ENCODE data around the gene FAN1. TPM values are rescaled to one million over a fixed set of nuclear protein-coding genes. Genes with fewer than 3 reads are reported as not detected.

The FAN1 gene
- total RNA-seq, 6 experiments from 2014 or later: 7.6 to 16.3 (median 13.3) TPM

GRCh38 chr15:30885814-30886213 is 17.9 kb upstream of the FAN1 start:
- TF ChIP-seq POLR2A (IDR thresholded peaks at IDR 0.05): no peak
- TF ChIP-seq, protein P1, sequence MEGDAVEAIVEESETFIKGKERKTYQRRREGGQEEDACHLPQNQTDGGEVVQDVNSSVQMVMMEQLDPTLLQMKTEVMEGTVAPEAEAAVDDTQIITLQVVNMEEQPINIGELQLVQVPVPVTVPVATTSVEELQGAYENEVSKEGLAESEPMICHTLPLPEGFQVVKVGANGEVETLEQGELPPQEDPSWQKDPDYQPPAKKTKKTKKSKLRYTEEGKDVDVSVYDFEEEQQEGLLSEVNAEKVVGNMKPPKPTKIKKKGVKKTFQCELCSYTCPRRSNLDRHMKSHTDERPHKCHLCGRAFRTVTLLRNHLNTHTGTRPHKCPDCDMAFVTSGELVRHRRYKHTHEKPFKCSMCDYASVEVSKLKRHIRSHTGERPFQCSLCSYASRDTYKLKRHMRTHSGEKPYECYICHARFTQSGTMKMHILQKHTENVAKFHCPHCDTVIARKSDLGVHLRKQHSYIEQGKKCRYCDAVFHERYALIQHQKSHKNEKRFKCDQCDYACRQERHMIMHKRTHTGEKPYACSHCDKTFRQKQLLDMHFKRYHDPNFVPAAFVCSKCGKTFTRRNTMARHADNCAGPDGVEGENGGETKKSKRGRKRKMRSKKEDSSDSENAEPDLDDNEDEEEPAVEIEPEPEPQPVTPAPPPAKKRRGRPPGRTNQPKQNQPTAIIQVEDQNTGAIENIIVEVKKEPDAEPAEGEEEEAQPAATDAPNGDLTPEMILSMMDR (IDR thresholded peaks at IDR 0.05): no peak
- no peaks in the 10 kb centered on the region for H3K27me3 ChIP-seq
- no peaks in the 10 kb centered on the region for H3K4me1 ChIP-seq
- no peaks in the 10 kb centered on the region for H3K9me3 ChIP-seq
- peak in 2 of 4 donors; percentile 34 to 36 for ATAC-seq
- no peaks in the 10 kb centered on the region for H3K36me3 ChIP-seq
- intact Hi-C loops (cut with DNase I): no loop called here
- 60% methylated on average over 1 of the region's 1 CpG for WGBS (ENCODE audit: insufficient coverage, low coverage, low lambda C conversion rate, missing lambda C conversion rate)
- H3K4me3 ChIP-seq: no peak overlapping the region
- no peak for DNase-seq
- H3K27ac ChIP-seq: no peak overlapping the region

GRCh38 chr15:30889196-30889595 is 14.5 kb upstream of the FAN1 start:
- H3K27me3 ChIP-seq: no peaks in the 10 kb centered on the region
- WGBS (ENCODE audit: insufficient coverage, low coverage, low lambda C conversion rate, missing lambda C conversion rate): 58% methylated on average over 3 of the region's 4 CpGs
- DNase-seq (no peak), ATAC-seq (no peak)
- no peaks in the 10 kb centered on the region for H3K4me1 ChIP-seq
- intact Hi-C loops (cut with DNase I): no loop called here
- no peak overlapping the region for H3K27ac ChIP-seq
- no peaks in the 10 kb centered on the region for H3K36me3 ChIP-seq
- no peaks in the 10 kb centered on the region for H3K9me3 ChIP-seq
- no peak for TF ChIP-seq POLR2A (IDR thresholded peaks at IDR 0.05)
- TF ChIP-seq, protein P1 (IDR thresholded peaks at IDR 0.05): no peak
- no peak overlapping the region for H3K4me3 ChIP-seq

GRCh38 chr15:30895461-30896210 is 8.1 kb upstream of the FAN1 start:
- TF ChIP-seq POLR2A (IDR thresholded peaks at IDR 0.05): no peak
- TF ChIP-seq, protein P1 (IDR thresholded peaks at IDR 0.05): no peak
- Histone ChIP-seq H3K9me3 (no peaks in the 10 kb centered on the region), H3K4me1 (no peaks in the 10 kb centered on the region), H3K4me3 (no peak overlapping the region), H3K27ac (no peak overlapping the region), H3K36me3 (no peaks in the 10 kb centered on the region), H3K27me3 (no peaks in the 10 kb centered on the region)
- ATAC-seq: no peak
- WGBS (ENCODE audit: insufficient coverage, low coverage, low lambda C conversion rate, missing lambda C conversion rate): 90% methylated on average over 13 of the region's 33 CpGs
- DNase-seq: no peak
- intact Hi-C loops (cut with DNase I): no loop called here

DNA sequence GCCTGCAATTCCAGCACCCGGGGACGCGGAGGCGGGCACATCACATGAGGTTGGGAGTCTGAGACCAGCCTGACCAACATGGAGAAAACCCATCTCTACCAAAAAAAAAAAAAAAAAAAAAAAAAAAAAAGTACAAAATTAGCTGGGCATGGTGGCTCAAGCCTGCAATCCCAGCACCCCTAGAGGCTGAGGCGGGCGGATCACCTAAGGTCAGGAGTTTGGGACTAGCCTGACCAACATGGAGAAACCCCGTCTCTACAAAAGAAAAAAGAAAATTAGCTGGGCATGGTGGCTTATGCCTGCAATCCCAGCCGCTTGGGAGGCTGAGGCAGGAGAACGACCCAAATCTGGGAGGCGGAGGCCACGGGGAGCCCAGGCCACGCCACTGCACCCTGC is 7.5 kb upstream of the FAN1 start:
- Histone ChIP-seq H3K27ac (no peak overlapping the region), H3K4me1 (no peaks in the 10 kb centered on the region), H3K36me3 (no peaks in the 10 kb centered on the region), H3K27me3 (no peaks in the 10 kb centered on the region), H3K4me3 (no peak overlapping the region), H3K9me3 (no peaks in the 10 kb centered on the region)
- intact Hi-C loops (cut with DNase I): no loop called here
- ATAC-seq (no peak), DNase-seq (no peak)
- TF ChIP-seq, protein P1 (IDR thresholded peaks at IDR 0.05): no peak
- TF ChIP-seq POLR2A (IDR thresholded peaks at IDR 0.05): no peak
- WGBS (ENCODE audit: insufficient coverage, low coverage, low lambda C conversion rate, missing lambda C conversion rate): 98% methylated on average over 7 of the region's 12 CpGs

Measured in right lobe of liver (tissue), 6 donors.